Measurements from ENCODE around the gene C1QL1.

DNA sequence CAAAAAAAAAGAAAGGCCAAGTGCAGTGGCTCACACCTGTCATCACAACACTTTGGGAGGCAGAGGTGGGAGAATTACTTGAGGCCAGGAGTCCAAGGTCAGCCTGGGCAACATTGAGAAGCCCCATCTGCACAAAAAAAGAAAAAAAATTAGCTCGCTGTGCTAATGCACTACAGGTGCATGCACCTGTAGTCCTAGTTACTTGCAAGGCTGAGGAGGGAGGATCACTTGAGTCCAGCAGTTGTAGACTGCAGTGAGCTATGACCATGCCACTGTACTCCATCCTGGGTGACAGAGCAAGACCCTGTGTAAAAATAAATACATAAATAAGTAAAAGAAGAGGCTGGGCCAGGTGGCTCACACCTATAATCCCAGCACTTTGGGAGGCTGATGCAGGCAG lies 43.7 kb upstream of the C1QL1 start:
- no peak for TF ChIP-seq CTCF (conservative IDR thresholded peaks at IDR 0.05)
- TF ChIP-seq EZH2 (IDR thresholded peaks at IDR 0.05; ENCODE audit: low read depth): no peak

Data from PC-9 (cell line).